Liver (tissue), 9 donors: ENCODE data around the gene ATP5MC3. TPM values are rescaled to one million over a fixed set of nuclear protein-coding genes. Genes with fewer than 3 reads are reported as not detected.

Source experiments
- DNase-seq: peaks from one replicate; pipeline ENCODE4 v3.0.0-alpha.2; 2017; ENCODE audit warnings: low spot score
- H3K27ac ChIP-seq, 2 donors: one replicate each; pipeline ENCODE4 v1.7.0; 2013; ENCODE audit warnings: inconsistent platforms in 2 of 2, low read length in 2 of 2, control low read depth in 1 of 2, low read depth in 1 of 2, mild to moderate bottlenecking in 1 of 2
- H3K27me3 ChIP-seq, 4 donors: one replicate each; pipeline versions ENCODE4 v1.6.1 to v1.7.0; 2013; ENCODE audit warnings: low read length in 3 of 4, inconsistent platforms in 1 of 4, mild to moderate bottlenecking in 1 of 4, moderate library complexity in 1 of 4; ENCODE audit not compliant: control insufficient read depth in 4 of 4, insufficient read depth in 4 of 4
- H3K36me3 ChIP-seq, 4 donors: one replicate each; pipeline versions ENCODE4 v1.6.1 to v1.7.0; 2013; ENCODE audit warnings: low read length in 3 of 4, mild to moderate bottlenecking in 3 of 4, low read depth in 1 of 4, moderate library complexity in 1 of 4; ENCODE audit not compliant: control insufficient read depth in 4 of 4, insufficient read depth in 3 of 4
- H3K4me1 ChIP-seq, 4 donors: one replicate each; pipeline versions ENCODE4 v1.6.1 to v1.7.0; 2013; ENCODE audit warnings: low read length in 3 of 4, mild to moderate bottlenecking in 3 of 4, moderate library complexity in 1 of 4; ENCODE audit not compliant: control insufficient read depth in 4 of 4, insufficient read depth in 4 of 4
- H3K4me3 ChIP-seq, 3 donors: one replicate each; pipeline versions ENCODE4 v1.6.1 to v1.7.0; 2013; ENCODE audit warnings: low read length in 3 of 3, control low read depth in 1 of 3, low read depth in 1 of 3, mild to moderate bottlenecking in 1 of 3
- H3K9ac ChIP-seq, 2 donors: one replicate each; pipeline ENCODE4 v1.7.0; 2013; ENCODE audit warnings: low read length in 2 of 2, mild to moderate bottlenecking in 2 of 2, moderate library complexity in 2 of 2, control low read depth in 1 of 2, low read depth in 1 of 2
- H3K9me3 ChIP-seq, 4 donors: one replicate each; pipeline versions ENCODE4 v1.6.1 to v1.7.0; 2013; ENCODE audit warnings: low read length in 3 of 4; ENCODE audit not compliant: control insufficient read depth in 4 of 4
- EGR1 ChIP-seq, 2 donors: IDR thresholded peaks; 2 replicates each; pipeline ENCODE4 v1.6.1; 2016 to 2018; ENCODE audit warnings: antibody characterized with exemption in 2 of 2, low read depth in 2 of 2
- FOXA1 ChIP-seq: IDR thresholded peaks from 2 replicates; pipeline ENCODE4 v1.6.1; 2016; ENCODE audit warnings: antibody characterized with exemption
- FOXA2 ChIP-seq: IDR thresholded peaks from 2 replicates; pipeline ENCODE4 v1.6.1; 2016; ENCODE audit warnings: antibody characterized with exemption
- GABPA ChIP-seq, 2 donors: IDR thresholded peaks in 1 of 2; conservative IDR thresholded peaks in 1 of 2; 2 replicates each; pipeline ENCODE4 v1.6.1; 2016; ENCODE audit warnings: antibody characterized with exemption in 2 of 2, mild to moderate bottlenecking in 1 of 2, moderate library complexity in 1 of 2
- HNF4A ChIP-seq, 2 donors: conservative IDR thresholded peaks; 2 replicates each; pipeline ENCODE4 v1.6.1; 2016; ENCODE audit warnings: antibody characterized with exemption in 2 of 2, mild to moderate bottlenecking in 2 of 2
- HNF4G ChIP-seq: IDR thresholded peaks from 2 replicates; pipeline ENCODE4 v1.6.1; 2016; ENCODE audit warnings: antibody characterized with exemption
- JUND ChIP-seq, 2 donors: IDR thresholded peaks; 2 replicates each; pipeline ENCODE4 v1.6.1; 2016; ENCODE audit warnings: antibody characterized with exemption in 2 of 2
- NR2F2 ChIP-seq: IDR thresholded peaks from 2 replicates; pipeline ENCODE4 v1.6.1; 2016; ENCODE audit warnings: antibody characterized with exemption
- RAD21 ChIP-seq, 2 donors: IDR thresholded peaks; 2 replicates each; pipeline ENCODE4 v1.6.1; 2016; ENCODE audit warnings: antibody characterized with exemption in 2 of 2, mild to moderate bottlenecking in 2 of 2
- RXRA ChIP-seq, 2 donors: IDR thresholded peaks; 2 replicates each; pipeline ENCODE4 v1.6.1; 2017 to 2018; ENCODE audit warnings: antibody characterized with exemption in 2 of 2, mild to moderate bottlenecking in 1 of 2
- SP1 ChIP-seq: IDR thresholded peaks from 2 replicates; pipeline ENCODE4 v1.6.1; 2018; ENCODE audit warnings: antibody characterized with exemption, mild to moderate bottlenecking
- TAF1 ChIP-seq: conservative IDR thresholded peaks from 2 replicates; pipeline ENCODE4 v1.6.1; 2016; ENCODE audit warnings: antibody characterized with exemption, mild to moderate bottlenecking
- YY1 ChIP-seq: IDR thresholded peaks from 2 replicates; pipeline ENCODE4 v1.6.1; 2016; ENCODE audit warnings: antibody characterized with exemption, mild to moderate bottlenecking
- WGBS: extraction: QIAGEN DNeasy Blood & Tissue Kit; methylation state at CpG from one replicate; pipeline ENCODE4 v1.1.7; 2013; 5-methylcytosine and 5-hydroxymethylcytosine counted together
- polyA plus RNA-seq, 2 donors: library from polyadenylated mRNA; stranded (reverse) in 1 of 2; unstranded in 1 of 2; fragments of 200-250 nt in 1 of 2; fragments of >200 nt in 1 of 2; fragmentation: Nextera tagmentation in 1 of 2; extraction: Ambion mirVana in 1 of 2; gene quantifications; one replicate each; pipeline versions ENCODE4 v1.2.1 to v1.2.3, GENCODE V29; 2013 to 2015
- total RNA-seq, 2 donors: library from RNA; depleted of rRNA; stranded (reverse); fragments of >200 nt; gene quantifications; one replicate each; pipeline ENCODE4 v1.2.3, GENCODE V29; 2014
- TF ChIP-seq, protein P1 (sequence below): IDR thresholded peaks from 2 replicates; pipeline ENCODE4 v1.6.1; 2016; ENCODE audit warnings: antibody characterized with exemption
- TF ChIP-seq, protein P2 (sequence below): IDR thresholded peaks from 2 replicates; pipeline ENCODE4 v1.6.1; 2016; ENCODE audit warnings: antibody characterized with exemption
- TF ChIP-seq, protein P3 (sequence below): fragments of 150-350 bp; IDR thresholded peaks from 2 replicates; pipeline ENCODE4 v1.5.1; 2017; ENCODE audit warnings: improper control_type of control experiment, low read depth, low read length; ENCODE audit not compliant: missing input control
- TF ChIP-seq, protein P4 (sequence below): IDR thresholded peaks from 2 replicates; pipeline ENCODE4 v1.6.1; 2016; ENCODE audit warnings: antibody characterized with exemption
- TF ChIP-seq, protein P5 (sequence below): IDR thresholded peaks from 2 replicates; pipeline ENCODE4 v1.6.1; 2016; ENCODE audit warnings: antibody characterized with exemption, mild to moderate bottlenecking
- donor health status: healthy.
- donor health status: healthy.
- donor health status: healthy.
- donor health status: healthy.
- donor health status: healthy.

The ATP5MC3 gene
- total and polyA plus RNA-seq, 4 donors, result 95.2 to 403 (median 227) TPM

DNA sequence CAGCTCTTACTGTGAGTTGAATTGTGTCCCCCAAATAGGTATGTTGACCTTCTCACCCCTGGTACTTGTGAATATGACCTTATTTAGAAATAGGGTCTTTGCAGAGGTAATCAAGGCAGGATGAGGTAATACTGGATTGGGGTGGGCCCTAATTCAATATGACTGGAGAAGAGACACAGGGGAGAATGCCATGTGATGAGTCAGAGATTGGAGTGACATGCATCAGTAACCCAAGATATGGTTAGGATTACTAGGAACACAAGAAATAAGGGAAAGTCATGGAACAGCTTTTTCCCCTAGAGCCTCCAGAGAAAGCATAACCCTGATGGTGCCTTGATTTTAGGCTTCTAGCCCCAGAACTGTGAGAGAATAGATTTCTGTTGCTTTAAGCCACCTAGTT, 37.0 kb upstream of the ATP5MC3 start:
- DNase-seq, result no peak
- Histone ChIP-seq H3K9me3 (no peaks in the 10 kb centered on the region), H3K27me3 (no peaks in the 10 kb centered on the region), H3K9ac (no peak overlapping the region), H3K36me3 (no peaks in the 10 kb centered on the region), H3K4me1 (no peaks in the 10 kb centered on the region), H3K4me3 (no peak overlapping the region), H3K27ac (no peak overlapping the region)
- TF ChIP-seq, protein P1, sequence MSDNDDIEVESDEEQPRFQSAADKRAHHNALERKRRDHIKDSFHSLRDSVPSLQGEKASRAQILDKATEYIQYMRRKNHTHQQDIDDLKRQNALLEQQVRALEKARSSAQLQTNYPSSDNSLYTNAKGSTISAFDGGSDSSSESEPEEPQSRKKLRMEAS, result no peak
- TF ChIP-seq TAF1 (no peak), FOXA1 (no peak), FOXA2 (no peak)

DNA sequence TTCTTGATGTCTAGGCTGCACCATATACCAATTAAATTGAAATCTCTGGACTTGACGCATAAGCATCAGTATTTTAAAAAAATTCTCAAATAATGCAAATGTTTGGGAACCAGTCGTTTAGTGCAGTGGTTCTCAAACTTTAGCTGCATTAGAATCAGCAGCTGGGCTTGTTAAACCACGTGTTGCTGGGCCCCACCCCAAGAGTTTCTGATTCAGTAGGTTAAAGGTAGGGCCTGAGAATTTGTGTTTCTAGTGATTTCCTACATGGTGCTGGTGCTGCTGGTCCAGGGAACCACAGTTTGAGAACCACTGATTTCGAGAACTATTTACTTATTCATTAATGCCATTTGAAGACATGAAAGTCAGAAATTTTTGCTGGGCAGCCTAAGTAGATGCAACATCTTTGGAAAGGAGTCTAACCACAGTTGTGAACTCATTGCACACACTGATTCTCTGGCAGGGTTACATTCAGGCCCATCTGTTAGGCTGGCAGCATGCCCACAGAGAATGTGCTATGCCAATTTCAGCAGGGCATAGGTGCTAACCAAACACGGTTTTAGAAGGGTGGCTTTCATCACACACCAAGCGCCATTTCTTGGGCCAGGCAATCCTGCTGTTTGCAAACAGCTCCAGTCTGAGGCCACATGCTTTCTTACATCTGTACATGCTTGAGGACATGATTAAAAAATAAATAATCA, 26.4 kb upstream of the ATP5MC3 start:
- no peak for DNase-seq
- peaks cover 0 to 6% (median 0%) of the 10 kb centered on the region in 4 donors for H3K27me3 ChIP-seq
- no peaks in the 10 kb centered on the region for H3K9me3 ChIP-seq
- no peak overlapping the region for H3K9ac ChIP-seq
- TF ChIP-seq NR2F2 (no peak), FOXA1 (no peak), EGR1 (IDR thresholded peaks at IDR 0.05; ENCODE audit: low read depth in 2 of 2) (no peak), RAD21 (IDR thresholded peaks at IDR 0.05) (no peak), SP1 (no peak)
- TF ChIP-seq, protein P1, result no peak
- TF ChIP-seq, protein P2, sequence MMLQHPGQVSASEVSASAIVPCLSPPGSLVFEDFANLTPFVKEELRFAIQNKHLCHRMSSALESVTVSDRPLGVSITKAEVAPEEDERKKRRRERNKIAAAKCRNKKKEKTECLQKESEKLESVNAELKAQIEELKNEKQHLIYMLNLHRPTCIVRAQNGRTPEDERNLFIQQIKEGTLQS, result no peak
- no peak overlapping the region for H3K4me3 ChIP-seq
- no peaks in the 10 kb centered on the region for H3K4me1 ChIP-seq
- 71% methylated on average over 6 of the region's 6 CpGs for WGBS
- H3K27ac ChIP-seq, result no peak overlapping the region
- no peaks in the 10 kb centered on the region for H3K36me3 ChIP-seq

DNA sequence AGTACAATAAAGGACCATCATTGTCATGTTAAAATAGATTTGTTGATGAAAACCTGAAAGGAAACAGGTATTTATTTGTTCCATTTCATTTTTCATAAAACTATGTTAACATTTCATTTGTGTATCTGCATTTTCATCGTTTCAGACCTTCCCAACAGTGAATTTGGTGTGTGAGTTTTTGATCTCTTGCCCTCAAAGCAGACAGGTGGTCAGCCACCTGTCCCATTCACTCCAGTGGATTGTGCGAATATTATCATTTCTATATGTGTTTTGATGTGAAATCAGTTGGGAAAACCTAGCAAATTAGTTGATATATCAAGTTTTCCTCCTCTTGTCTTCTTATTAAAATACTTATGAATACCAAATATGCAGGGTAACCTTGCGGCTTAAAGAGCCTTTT, 25.4 kb upstream of the ATP5MC3 start:
- no peak for DNase-seq
- 66% methylated on average over 3 of the region's 3 CpGs for WGBS

More for the DNA sequence above, 25.4 kb upstream of the ATP5MC3 start:
- H3K9me3 ChIP-seq, result no peaks in the 10 kb centered on the region
- no peak overlapping the region for H3K4me3 ChIP-seq
- no peaks in the 10 kb centered on the region for H3K36me3 ChIP-seq
- peaks cover 0 to 4% (median 0%) of the 10 kb centered on the region in 4 donors for H3K27me3 ChIP-seq
- no peak overlapping the region for H3K27ac ChIP-seq
- no peak for TF ChIP-seq FOXA2
- no peak for TF ChIP-seq GABPA (IDR thresholded peaks at IDR 0.05 in 1 of 2, conservative IDR thresholded peaks at IDR 0.05 in 1 of 2)
- TF ChIP-seq JUND (IDR thresholded peaks at IDR 0.05), result no peak
- TF ChIP-seq HNF4G, result no peak
- TF ChIP-seq, protein P3, sequence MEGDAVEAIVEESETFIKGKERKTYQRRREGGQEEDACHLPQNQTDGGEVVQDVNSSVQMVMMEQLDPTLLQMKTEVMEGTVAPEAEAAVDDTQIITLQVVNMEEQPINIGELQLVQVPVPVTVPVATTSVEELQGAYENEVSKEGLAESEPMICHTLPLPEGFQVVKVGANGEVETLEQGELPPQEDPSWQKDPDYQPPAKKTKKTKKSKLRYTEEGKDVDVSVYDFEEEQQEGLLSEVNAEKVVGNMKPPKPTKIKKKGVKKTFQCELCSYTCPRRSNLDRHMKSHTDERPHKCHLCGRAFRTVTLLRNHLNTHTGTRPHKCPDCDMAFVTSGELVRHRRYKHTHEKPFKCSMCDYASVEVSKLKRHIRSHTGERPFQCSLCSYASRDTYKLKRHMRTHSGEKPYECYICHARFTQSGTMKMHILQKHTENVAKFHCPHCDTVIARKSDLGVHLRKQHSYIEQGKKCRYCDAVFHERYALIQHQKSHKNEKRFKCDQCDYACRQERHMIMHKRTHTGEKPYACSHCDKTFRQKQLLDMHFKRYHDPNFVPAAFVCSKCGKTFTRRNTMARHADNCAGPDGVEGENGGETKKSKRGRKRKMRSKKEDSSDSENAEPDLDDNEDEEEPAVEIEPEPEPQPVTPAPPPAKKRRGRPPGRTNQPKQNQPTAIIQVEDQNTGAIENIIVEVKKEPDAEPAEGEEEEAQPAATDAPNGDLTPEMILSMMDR, result no peak
- no peak for TF ChIP-seq YY1
- TF ChIP-seq, protein P4, sequence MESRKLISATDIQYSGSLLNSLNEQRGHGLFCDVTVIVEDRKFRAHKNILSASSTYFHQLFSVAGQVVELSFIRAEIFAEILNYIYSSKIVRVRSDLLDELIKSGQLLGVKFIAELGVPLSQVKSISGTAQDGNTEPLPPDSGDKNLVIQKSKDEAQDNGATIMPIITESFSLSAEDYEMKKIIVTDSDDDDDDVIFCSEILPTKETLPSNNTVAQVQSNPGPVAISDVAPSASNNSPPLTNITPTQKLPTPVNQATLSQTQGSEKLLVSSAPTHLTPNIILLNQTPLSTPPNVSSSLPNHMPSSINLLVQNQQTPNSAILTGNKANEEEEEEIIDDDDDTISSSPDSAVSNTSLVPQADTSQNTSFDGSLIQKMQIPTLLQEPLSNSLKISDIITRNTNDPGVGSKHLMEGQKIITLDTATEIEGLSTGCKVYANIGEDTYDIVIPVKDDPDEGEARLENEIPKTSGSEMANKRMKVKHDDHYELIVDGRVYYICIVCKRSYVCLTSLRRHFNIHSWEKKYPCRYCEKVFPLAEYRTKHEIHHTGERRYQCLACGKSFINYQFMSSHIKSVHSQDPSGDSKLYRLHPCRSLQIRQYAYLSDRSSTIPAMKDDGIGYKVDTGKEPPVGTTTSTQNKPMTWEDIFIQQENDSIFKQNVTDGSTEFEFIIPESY, result no peak
- TF ChIP-seq SP1, result no peak
- no peak for TF ChIP-seq FOXA1
- TF ChIP-seq, protein P2, result no peak
- no peak for TF ChIP-seq RXRA (IDR thresholded peaks at IDR 0.05)
- TF ChIP-seq NR2F2, result no peak
- no peak for TF ChIP-seq TAF1
- no peak for TF ChIP-seq HNF4A (conservative IDR thresholded peaks at IDR 0.05)
- TF ChIP-seq, protein P1, result no peak
- TF ChIP-seq, protein P5, sequence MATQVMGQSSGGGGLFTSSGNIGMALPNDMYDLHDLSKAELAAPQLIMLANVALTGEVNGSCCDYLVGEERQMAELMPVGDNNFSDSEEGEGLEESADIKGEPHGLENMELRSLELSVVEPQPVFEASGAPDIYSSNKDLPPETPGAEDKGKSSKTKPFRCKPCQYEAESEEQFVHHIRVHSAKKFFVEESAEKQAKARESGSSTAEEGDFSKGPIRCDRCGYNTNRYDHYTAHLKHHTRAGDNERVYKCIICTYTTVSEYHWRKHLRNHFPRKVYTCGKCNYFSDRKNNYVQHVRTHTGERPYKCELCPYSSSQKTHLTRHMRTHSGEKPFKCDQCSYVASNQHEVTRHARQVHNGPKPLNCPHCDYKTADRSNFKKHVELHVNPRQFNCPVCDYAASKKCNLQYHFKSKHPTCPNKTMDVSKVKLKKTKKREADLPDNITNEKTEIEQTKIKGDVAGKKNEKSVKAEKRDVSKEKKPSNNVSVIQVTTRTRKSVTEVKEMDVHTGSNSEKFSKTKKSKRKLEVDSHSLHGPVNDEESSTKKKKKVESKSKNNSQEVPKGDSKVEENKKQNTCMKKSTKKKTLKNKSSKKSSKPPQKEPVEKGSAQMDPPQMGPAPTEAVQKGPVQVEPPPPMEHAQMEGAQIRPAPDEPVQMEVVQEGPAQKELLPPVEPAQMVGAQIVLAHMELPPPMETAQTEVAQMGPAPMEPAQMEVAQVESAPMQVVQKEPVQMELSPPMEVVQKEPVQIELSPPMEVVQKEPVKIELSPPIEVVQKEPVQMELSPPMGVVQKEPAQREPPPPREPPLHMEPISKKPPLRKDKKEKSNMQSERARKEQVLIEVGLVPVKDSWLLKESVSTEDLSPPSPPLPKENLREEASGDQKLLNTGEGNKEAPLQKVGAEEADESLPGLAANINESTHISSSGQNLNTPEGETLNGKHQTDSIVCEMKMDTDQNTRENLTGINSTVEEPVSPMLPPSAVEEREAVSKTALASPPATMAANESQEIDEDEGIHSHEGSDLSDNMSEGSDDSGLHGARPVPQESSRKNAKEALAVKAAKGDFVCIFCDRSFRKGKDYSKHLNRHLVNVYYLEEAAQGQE, result no peak
- no peak for TF ChIP-seq EGR1 (IDR thresholded peaks at IDR 0.05; ENCODE audit: low read depth in 2 of 2)
- no peak for TF ChIP-seq RAD21 (IDR thresholded peaks at IDR 0.05)
- no peaks in the 10 kb centered on the region for H3K4me1 ChIP-seq
- no peak overlapping the region for H3K9ac ChIP-seq
